Testis (tissue), 3 donors: ENCODE measurements around the gene ATE1. TPM values are rescaled to one million over a fixed set of nuclear protein-coding genes. Genes with fewer than 3 reads are reported as not detected.
"Not testable (repeated sequence)": the region's sequence is repeated elsewhere in the genome, so short reads cannot be mapped to it uniquely, and the experiment has no call there.

Experiments
- DNase-seq: peaks from one replicate; pipeline ENCODE4 v3.0.0-alpha.2; 2019
- H3K27ac ChIP-seq, 2 donors: fragments of 200-600 bp; sonication (generic); one replicate each; pipeline ENCODE4 v1.5.1; 2019
- H3K27me3 ChIP-seq: fragments of 200-600 bp; sonication (generic); one replicate; pipeline ENCODE4 v1.5.1; 2019
- H3K36me3 ChIP-seq: fragments of 200-600 bp; sonication (generic); one replicate; pipeline ENCODE4 v1.5.1; 2017; ENCODE audit warnings: low read depth; ENCODE audit errors: missing control alignments
- H3K4me1 ChIP-seq: fragments of 200-600 bp; sonication (generic); one replicate; pipeline ENCODE4 v1.5.1; 2019
- H3K4me3 ChIP-seq, 2 donors: fragments of 200-600 bp; sonication (generic); one replicate each; pipeline ENCODE4 v1.5.1; 2017 to 2019
- H3K9me3 ChIP-seq: fragments of 200-600 bp; sonication (generic); one replicate; pipeline ENCODE4 v1.5.1; 2017
- CTCF ChIP-seq, 3 experiments: fragments of 450-650 bp in 2 of 3; fragments of 200-600 bp in 1 of 3; sonication (generic) in 1 of 3; IDR thresholded peaks; one replicate each; pipeline ENCODE4 v1.5.1; 2016 to 2019; ENCODE audit warnings: antibody characterized with exemption in 3 of 3, mild to moderate bottlenecking in 2 of 3, moderate library complexity in 1 of 3
- POLR2A ChIP-seq: fragments of 450-650 bp; IDR thresholded peaks from one replicate; pipeline ENCODE4 v1.6.1; 2017; ENCODE audit warnings: antibody characterized with exemption, mild to moderate bottlenecking, moderate library complexity
- WGBS, 2 donors: methylation state at CpG; one replicate each; pipeline ENCODE4 v1.1.5; 2018; 5-methylcytosine and 5-hydroxymethylcytosine counted together
- intact Hi-C: fragments of 100-400 bp; cut with DNase I; formaldehyde crosslinking; loops from one replicate; pipeline ENCODE4 v1.15.1; 2023; ENCODE audit warnings: low total_unique reads
- polyA plus RNA-seq: library from polyadenylated mRNA; stranded (reverse); fragments of 350-450 nt; fragmentation: Illumina TruSeq; extraction: RNeasy Lipid Tissue Mini Kit (QIAGEN cat#74804); gene quantifications from one replicate; pipeline ENCODE4 v1.2.3, GENCODE V29; 2014; ENCODE audit warnings: low read depth, low replicate concordance; ENCODE audit not compliant: insufficient read depth
- total RNA-seq, 2 donors: library from RNA; depleted of rRNA; stranded (reverse); fragments of >200 nt; gene quantifications; one replicate each; pipeline ENCODE4 v1.2.3, GENCODE V29; 2016

Gene ATE1
- total and polyA plus RNA-seq, 3 donors from 2014 or later = 29.8 to 41.9 (median 34.0) TPM

GRCh38 chr10:121832647-121833046 is 95.2 kb downstream of the ATE1 start:
- intact Hi-C loops = no loop called here
- H3K27me3 ChIP-seq = no peaks in the 10 kb centered on the region
- H3K4me3 ChIP-seq = no peak overlapping the region
- no peak overlapping the region for H3K27ac ChIP-seq
- TF ChIP-seq POLR2A (no peak), CTCF (IDR thresholded peaks at IDR 0.05) (no peak)
- no peak for DNase-seq
- no peaks in the 10 kb centered on the region for H3K4me1 ChIP-seq
- H3K36me3 ChIP-seq = no peaks in the 10 kb centered on the region
- no peaks in the 10 kb centered on the region for H3K9me3 ChIP-seq
- WGBS, 2 donors = 96 to 100% methylated on average over 3 of the region's 3 CpGs

- H3K27ac ChIP-seq = no peak overlapping the region
- H3K27me3 ChIP-seq = no peaks in the 10 kb centered on the region
- no peaks in the 10 kb centered on the region for H3K36me3 ChIP-seq
- WGBS, 2 donors = 96% methylated on average over 1 of the region's 1 CpG
- no peaks in the 10 kb centered on the region for H3K9me3 ChIP-seq
- TF ChIP-seq POLR2A (no peak), CTCF (IDR thresholded peaks at IDR 0.05) (no peak)
- H3K4me1 ChIP-seq = no peaks in the 10 kb centered on the region
- no peak overlapping the region for H3K4me3 ChIP-seq
- intact Hi-C loops = no loop called here
- no peak for DNase-seq
These were observed 96.1 kb downstream of the ATE1 start for GRCh38 chr10:121831777-121832176.

GRCh38 chr10:121831237-121831636 is 96.6 kb downstream of the ATE1 start:
- intact Hi-C loops = no loop called here
- TF ChIP-seq CTCF (IDR thresholded peaks at IDR 0.05) (no peak), POLR2A (no peak)
- no peaks in the 10 kb centered on the region for H3K9me3 ChIP-seq
- H3K4me3 ChIP-seq = no peak overlapping the region
- 88% methylated on average over 6 of the region's 6 CpGs for WGBS, 2 donors
- H3K4me1 ChIP-seq = no peaks in the 10 kb centered on the region
- no peaks in the 10 kb centered on the region for H3K27me3 ChIP-seq
- no peak overlapping the region for H3K27ac ChIP-seq
- no peak for DNase-seq
- no peaks in the 10 kb centered on the region for H3K36me3 ChIP-seq

GRCh38 chr10:121830101-121830500 is 97.7 kb downstream of the ATE1 start:
- no peak overlapping the region for H3K4me3 ChIP-seq
- DNase-seq = no peak
- H3K9me3 ChIP-seq = no peaks in the 10 kb centered on the region
- WGBS, 2 donors = 88 to 95% methylated on average over 1 to 2 of the region's 2 CpGs
- TF ChIP-seq POLR2A = no peak
- TF ChIP-seq CTCF (IDR thresholded peaks at IDR 0.05) = no peak
- H3K27ac ChIP-seq = no peak overlapping the region
- intact Hi-C loops = no loop called here
- no peaks in the 10 kb centered on the region for H3K27me3 ChIP-seq
- H3K36me3 ChIP-seq = no peaks in the 10 kb centered on the region
- no peaks in the 10 kb centered on the region for H3K4me1 ChIP-seq

GRCh38 chr10:121828045-121828444 is 99.8 kb downstream of the ATE1 start:
- 88 to 96% methylated on average over 5 of the region's 5 CpGs for WGBS, 2 donors
- H3K27me3 ChIP-seq = no peaks in the 10 kb centered on the region

GRCh38 chr10:121826773-121827172 is 101.1 kb downstream of the ATE1 start:
- H3K36me3 ChIP-seq, H3K9me3 ChIP-seq, H3K27ac ChIP-seq, H3K4me3 ChIP-seq, intact Hi-C loops, DNase-seq, H3K27me3 ChIP-seq, H3K4me1 ChIP-seq: not testable (repeated sequence)
- 96 to 98% methylated on average over 5 of the region's 5 CpGs for WGBS, 2 donors

More at GRCh38 chr10:121828045-121828444, 99.8 kb downstream of the ATE1 start:
- intact Hi-C loops = no loop called here
- Histone ChIP-seq H3K4me3 (no peak overlapping the region), H3K9me3 (no peaks in the 10 kb centered on the region), H3K4me1 (no peaks in the 10 kb centered on the region), H3K27ac (no peak overlapping the region), H3K36me3 (no peaks in the 10 kb centered on the region)
- TF ChIP-seq POLR2A (no peak), CTCF (IDR thresholded peaks at IDR 0.05) (no peak)
- no peak for DNase-seq
